ENCODE measurements around the gene LANCL2. TPM values are rescaled to one million over a fixed set of nuclear protein-coding genes. Genes with fewer than 3 reads are reported as not detected.
"Not testable (repeated sequence)": the region's sequence is repeated elsewhere in the genome, so short reads cannot be mapped to it uniquely, and the experiment has no call there.

The LANCL2 gene
- total and polyA plus RNA-seq, 9 of the 15 experiments (the other 6 are each of a cell fraction or from before 2014, with no cell fraction given): 5.3 to 18.5 (median 13.5) TPM

- H3K27ac ChIP-seq (ENCODE audit: extremely low read depth, low read depth, low read length); FAIRE-seq; H3K4me2 ChIP-seq (ENCODE audit: insufficient read depth, low read length); H4K20me1 ChIP-seq (replicated peaks; ENCODE audit: control insufficient read depth, insufficient read depth, low read length); CTCF ChIA-PET (ENCODE audit: low intra/inter-chr PET ratio); H2AFZ ChIP-seq (ENCODE audit: low read depth, low read length); intact Hi-C loops (cut with micrococcal nuclease); in situ Hi-C loops (cut with MboI); H3K9me3 ChIP-seq (replicated peaks; ENCODE audit: control insufficient read depth, insufficient read depth, low read depth, low read length); H3K36me3 ChIP-seq (ENCODE audit: control insufficient read depth, insufficient read depth, low read length); H3K9ac ChIP-seq (ENCODE audit: insufficient read depth in 1 of 2, low read depth in 2 of 2, low read length in 2 of 2); H3K4me3 ChIP-seq; H3K9me1 ChIP-seq (ENCODE audit: control insufficient read depth, insufficient read depth, low read length); DNase-seq (ENCODE audit: extremely low read depth in 1 of 4, low spot score in 3 of 4); H3K27me3 ChIP-seq (ENCODE audit: control insufficient read depth in 2 of 2, insufficient read depth in 2 of 2, low read length in 2 of 2); BruUV-seq (replicated peaks); ATAC-seq; H3K4me1 ChIP-seq (replicated peaks in 1 of 2; ENCODE audit: control insufficient read depth in 2 of 2, insufficient read depth in 2 of 2, low read length in 2 of 2); H3K79me2 ChIP-seq (ENCODE audit: control insufficient read depth, insufficient read depth, low read length): not testable (repeated sequence)
- TF ChIP-seq CEBPB (tag; IDR thresholded peaks at IDR 0.05): peak; percentile 40; the same call in 1 of the 2 replicates
- POLR2A ChIA-PET: interaction anchor here (0.7 kb wide), 1 partner anchor 137 kb away, joined by 3 read pairs; no protein-coding TSS in a partner anchor
- WGBS (ENCODE audit: insufficient coverage, low coverage, missing lambda C conversion rate): 0% methylated on average over 5 of the region's 6 CpGs
Observed at GRCh38 chr7:55352947-55353273, 12.2 kb upstream of the LANCL2 start.

- POLR2A ChIA-PET: no interaction called here
- FAIRE-seq: no peak
- Histone ChIP-seq H2AFZ (ENCODE audit: low read depth, low read length) (no peak overlapping the region), H3K4me1 (replicated peaks in 1 of 2; ENCODE audit: control insufficient read depth in 2 of 2, insufficient read depth in 2 of 2, low read length in 2 of 2) (peaks cover 4 to 11% of the 10 kb centered on the region in 2 experiments; a peak in 4 of 5 replicates), H3K4me2 (ENCODE audit: insufficient read depth, low read length) (no peak overlapping the region), H3K79me2 (ENCODE audit: control insufficient read depth, insufficient read depth, low read length) (no peaks in the 10 kb centered on the region), H3K9me1 (ENCODE audit: control insufficient read depth, insufficient read depth, low read length) (peaks cover 2% of the 10 kb centered on the region), H3K36me3 (ENCODE audit: control insufficient read depth, insufficient read depth, low read length) (no peaks in the 10 kb centered on the region), H3K9ac (ENCODE audit: insufficient read depth in 1 of 2, low read depth in 2 of 2, low read length in 2 of 2) (no peak overlapping the region), H3K9me3 (replicated peaks; ENCODE audit: control insufficient read depth, insufficient read depth, low read depth, low read length) (no peaks in the 10 kb centered on the region), H3K4me3 (no peak overlapping the region), H4K20me1 (replicated peaks; ENCODE audit: control insufficient read depth, insufficient read depth, low read length) (no peaks in the 10 kb centered on the region), H3K27me3 (ENCODE audit: control insufficient read depth in 2 of 2, insufficient read depth in 2 of 2, low read length in 2 of 2) (peaks cover 2 to 6% of the 10 kb centered on the region in 2 experiments; a peak in 1 of 5 replicates), H3K27ac (ENCODE audit: extremely low read depth, low read depth, low read length) (no peak overlapping the region)
- WGBS (ENCODE audit: insufficient coverage, low coverage, missing lambda C conversion rate): 0% methylated on average over 2 of the region's 2 CpGs
- in situ Hi-C loops (cut with MboI): no loop called here
- TF ChIP-seq HMGXB4 (CRISPR knock-in tag; IDR thresholded peaks at IDR 0.05) (no peak), ESRRA (IDR thresholded peaks at IDR 0.05; ENCODE audit: borderline replicate concordance, low read depth) (no peak), PHB (CRISPR knock-in tag; IDR thresholded peaks at IDR 0.05) (no peak), SIN3B (IDR thresholded peaks at IDR 0.05; ENCODE audit: low read depth) (no peak), NFE2 (IDR thresholded peaks at IDR 0.05; ENCODE audit: low read depth) (no peak), ELK1 (CRISPR knock-in tag; IDR thresholded peaks at IDR 0.05) (no peak), ELK3 (CRISPR knock-in tag; IDR thresholded peaks at IDR 0.05) (no peak), ARID2 (IDR thresholded peaks at IDR 0.05) (no peak), NFIC (IDR thresholded peaks at IDR 0.05) (no peak), ELF2 (CRISPR knock-in tag; IDR thresholded peaks at IDR 0.05) (no peak)
- BruUV-seq (replicated peaks): no TSS peak
- intact Hi-C loops (cut with micrococcal nuclease): no loop called here
- CTCF ChIA-PET (ENCODE audit: low intra/inter-chr PET ratio): no interaction called here
- no peak for DNase-seq (ENCODE audit: extremely low read depth in 1 of 4, low spot score in 3 of 4)
- no peak for ATAC-seq
Observed at GRCh38 chr7:55360486-55360885, 4.7 kb upstream of the LANCL2 start.
